Stimulated activated CD4-positive, alpha-beta T cell treated with anti-CD3 and anti-CD28 coated beads, TNF-alpha, amount 100 ng/mL, for 4 hours (primary cell): Measurements from ENCODE around the gene PEX14.

Source experiments
- DNase-seq, 3 experiments: peaks; one replicate each; pipeline ENCODE4 v3.0.0-alpha.2; 2020; ENCODE audit warnings: low read depth in 3 of 3

The PEX14 gene

DNA sequence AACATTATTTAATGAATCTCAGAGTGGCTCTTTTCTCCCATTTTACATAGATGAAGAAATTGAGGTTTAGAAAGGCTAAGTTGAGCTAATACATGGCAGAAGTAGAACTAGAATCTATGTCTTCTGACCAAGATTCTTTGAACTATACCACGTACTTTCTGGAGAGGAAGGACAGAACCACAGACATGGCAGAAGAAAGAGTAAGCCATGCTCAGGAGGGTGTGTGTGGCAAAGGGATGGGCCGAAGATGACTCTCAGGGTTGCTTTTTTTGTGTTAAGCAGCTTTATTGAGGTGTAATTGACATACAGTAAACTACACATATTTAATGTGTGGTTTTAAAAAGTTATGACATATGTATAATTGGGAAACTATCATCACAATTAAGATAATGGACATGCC is 69.5 kb downstream of the PEX14 start:
- DNase-seq: no peak

GRCh38 chr1:10546896-10547295 is 72.1 kb downstream of the PEX14 start:
- DNase-seq: no peak

DNA sequence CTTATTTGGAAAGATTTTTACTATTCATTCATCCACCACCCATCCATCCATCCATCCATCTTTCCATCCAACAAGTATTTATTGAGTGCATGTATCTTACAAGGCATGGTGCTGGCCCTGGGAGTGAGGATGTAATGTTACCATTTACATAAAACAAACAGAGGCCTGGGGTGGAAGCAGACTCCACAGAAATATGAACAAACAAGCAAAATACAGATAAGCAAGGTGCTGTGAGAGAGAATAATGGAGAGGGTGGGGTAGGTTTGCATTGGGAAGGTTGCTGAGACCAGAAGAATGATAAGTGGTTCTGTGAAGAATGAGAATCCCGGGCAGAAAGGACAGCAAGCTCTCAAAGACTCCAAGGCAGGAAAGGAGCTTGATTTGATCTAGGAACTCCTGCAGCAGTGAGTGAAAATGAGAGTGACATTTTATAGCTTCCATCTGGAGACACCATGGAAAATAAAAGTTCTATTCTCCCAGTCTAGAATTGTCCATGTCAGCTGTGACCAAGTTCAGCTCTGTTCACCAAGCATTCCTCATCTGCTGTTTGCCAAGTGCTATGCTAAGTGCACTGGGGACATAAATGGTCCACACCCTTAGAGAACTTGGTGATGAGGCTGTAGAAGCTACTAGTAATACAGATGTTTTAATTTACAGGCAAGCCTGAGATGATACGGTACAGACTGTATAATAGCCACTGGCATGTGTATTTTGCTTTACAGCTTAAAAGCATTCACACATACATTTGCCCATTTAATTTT is 75.3 kb downstream of the PEX14 start:
- no peak for DNase-seq

DNA sequence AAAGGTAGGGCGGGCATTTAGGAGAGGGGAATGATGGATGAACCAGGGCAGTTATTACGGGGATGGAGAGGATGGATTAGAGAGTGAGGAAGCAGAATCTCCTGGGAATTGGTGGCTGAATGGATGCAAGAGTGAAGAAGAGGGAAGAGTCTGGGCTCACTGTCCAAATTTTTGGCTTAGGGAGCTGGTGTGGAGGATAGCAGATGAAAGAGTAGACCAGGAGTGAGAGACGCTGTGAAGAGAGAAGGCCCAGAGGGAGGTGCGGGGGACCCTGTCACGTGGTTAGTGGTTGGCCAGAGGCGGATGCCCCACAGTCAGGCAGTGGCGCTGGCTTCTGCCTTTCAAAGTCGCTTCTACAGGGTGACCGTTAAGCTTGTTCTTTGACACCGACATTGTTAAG is 78.4 kb downstream of the PEX14 start:
- no peak for DNase-seq

DNA sequence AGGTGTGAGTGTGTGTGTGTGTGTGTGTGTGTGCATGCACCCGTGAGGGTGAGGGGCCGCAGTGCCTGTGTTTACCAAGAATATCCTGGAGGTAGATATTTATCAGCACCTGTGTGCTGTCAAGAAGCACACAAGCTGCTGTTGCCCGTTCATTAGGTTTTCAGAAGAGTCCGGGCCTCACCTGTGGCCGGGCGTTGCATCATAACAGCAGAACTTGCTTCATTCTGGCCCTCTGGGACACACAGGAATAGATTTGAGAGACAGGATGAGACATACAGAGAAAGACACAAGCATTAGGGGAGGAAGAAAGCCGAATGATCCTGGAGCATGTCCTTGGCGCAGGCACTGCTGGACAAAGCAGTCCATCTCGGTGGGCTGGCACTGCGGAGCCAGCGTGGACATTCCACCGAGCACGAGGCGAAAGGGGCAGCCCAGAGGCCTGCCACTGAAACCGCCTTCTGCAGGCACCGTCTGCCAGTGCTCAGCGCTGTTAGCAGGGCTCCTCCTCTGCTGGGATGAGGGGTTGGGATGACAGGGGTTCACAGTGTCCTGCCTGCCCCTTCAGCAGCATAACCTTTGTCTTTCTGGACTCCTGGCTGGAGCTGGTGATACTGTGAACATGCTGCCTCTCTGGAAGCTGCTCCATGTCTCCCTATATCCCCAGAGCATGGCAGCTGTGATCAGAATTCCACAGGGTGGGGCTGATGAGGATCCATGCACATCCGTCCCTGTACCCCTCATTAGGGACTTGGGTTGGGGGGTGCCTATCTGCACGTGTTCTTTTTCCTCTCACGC is 81.1 kb downstream of the PEX14 start:
- no peak for DNase-seq

GRCh38 chr1:10556430-10557005 is 81.8 kb downstream of the PEX14 start:
- DNase-seq: no peak

- no peak for DNase-seq
These were observed 83.0 kb downstream of the PEX14 start for GRCh38 chr1:10557714-10558113.

- DNase-seq: no peak
These were observed 84.6 kb downstream of the PEX14 start for GRCh38 chr1:10559386-10559785.

DNA sequence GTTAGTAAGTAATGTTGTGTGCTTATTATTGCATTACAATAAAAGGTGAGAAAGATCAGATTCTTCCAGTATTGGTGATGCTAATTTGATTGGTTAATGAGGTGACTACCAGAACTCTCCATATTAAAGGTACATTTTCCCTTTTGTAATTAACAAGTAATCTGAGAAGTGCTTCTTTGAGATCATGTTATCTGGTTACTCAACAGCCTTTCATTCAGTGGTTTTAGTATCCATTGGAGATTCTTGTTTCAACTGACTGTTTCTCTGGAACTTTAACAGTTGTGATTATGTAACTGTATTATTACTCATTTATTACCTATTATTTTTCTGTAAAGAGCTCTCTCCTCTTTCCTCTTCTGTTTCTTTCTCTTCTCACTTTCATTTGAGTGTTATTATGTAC is 86.7 kb downstream of the PEX14 start:
- no peak for DNase-seq

DNA sequence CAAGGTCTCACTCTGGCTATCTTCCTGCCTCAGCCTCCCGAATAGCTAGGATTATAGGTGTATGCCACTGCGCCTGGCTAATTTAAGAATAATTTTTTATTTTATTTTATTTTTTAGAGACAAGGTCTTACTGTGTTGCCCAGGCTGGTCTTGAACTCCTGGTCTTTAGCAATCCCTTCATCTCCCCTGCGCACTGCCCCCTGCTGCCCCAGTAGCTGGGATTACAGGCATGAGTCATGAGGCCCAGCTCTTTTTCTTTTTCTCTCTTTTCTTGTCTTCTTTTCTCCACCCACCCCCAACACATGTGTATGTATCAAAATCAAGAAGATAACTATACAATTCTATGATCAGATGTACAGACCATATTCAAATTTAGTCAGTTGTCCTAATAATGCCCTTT is 87.2 kb downstream of the PEX14 start:
- DNase-seq: no peak

GRCh38 chr1:10564063-10564462 is 89.3 kb downstream of the PEX14 start:
- DNase-seq: no peak

- DNase-seq: no peak
These were observed 94.8 kb downstream of the PEX14 start for GRCh38 chr1:10569531-10569930.

DNA sequence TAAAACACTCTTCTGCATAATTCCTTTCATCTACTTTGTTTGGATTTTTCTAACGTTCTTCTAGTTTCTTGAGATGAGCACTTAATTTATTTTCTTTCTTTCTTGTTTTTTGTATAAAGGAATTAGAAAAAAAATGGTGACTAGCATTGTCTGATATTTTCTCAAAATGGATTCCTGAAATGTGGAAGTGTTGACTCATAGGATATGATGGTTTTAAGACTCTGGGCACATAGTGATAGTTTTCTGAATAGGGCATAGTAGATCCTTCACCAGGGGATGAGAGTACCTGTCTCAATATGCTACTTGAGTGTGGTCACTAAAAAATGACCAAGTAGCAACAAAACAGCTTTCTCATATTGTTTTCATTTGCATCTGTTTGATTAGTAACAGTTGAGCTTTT is 100.9 kb downstream of the PEX14 start:
- DNase-seq: no peak

GRCh38 chr1:10578070-10578469 is 103.3 kb downstream of the PEX14 start:
- DNase-seq: no peak

- DNase-seq: no peak
These were observed 108.9 kb downstream of the PEX14 start for GRCh38 chr1:10583641-10584040.

- DNase-seq: no peak
These were observed 110.5 kb downstream of the PEX14 start for GRCh38 chr1:10585242-10585641.

DNA sequence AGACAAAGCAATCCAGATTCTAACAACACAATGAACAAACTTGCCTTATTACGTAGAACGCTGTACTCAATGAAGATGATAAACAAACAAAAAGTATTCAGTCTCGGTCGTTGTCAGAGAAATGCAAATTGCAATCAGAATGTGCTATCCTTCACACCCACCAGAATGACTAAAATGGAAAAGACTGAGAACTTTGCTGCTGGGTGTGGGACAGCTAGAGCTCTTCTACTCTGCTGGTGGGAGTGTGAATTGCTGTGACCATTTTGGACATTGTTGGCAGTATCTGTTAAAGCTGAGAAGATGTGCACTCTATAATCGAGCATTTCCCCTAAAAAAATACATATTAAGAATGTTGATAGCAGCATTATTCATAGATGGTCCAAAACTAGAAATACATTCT is 111.4 kb downstream of the PEX14 start:
- no peak for DNase-seq

DNA sequence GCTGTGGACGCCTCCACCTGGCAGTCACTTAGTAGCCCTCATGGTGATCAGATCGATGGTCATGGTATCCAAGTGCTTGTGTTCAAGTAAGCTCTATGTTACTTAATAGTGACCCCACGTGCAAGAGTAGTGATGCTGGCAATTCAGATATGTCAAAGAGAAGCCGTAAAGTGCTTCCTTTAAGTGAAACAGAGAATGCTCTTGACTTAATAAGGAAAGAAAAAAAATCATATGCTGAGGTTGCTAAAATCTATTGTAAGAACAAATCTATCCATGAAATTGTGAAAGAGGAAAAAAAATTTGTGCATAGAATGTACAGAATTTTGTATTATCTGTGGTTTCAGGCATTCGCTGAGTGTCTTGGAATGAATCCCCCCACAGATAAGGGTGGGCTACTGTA is 113.9 kb downstream of the PEX14 start:
- DNase-seq: no peak

DNA sequence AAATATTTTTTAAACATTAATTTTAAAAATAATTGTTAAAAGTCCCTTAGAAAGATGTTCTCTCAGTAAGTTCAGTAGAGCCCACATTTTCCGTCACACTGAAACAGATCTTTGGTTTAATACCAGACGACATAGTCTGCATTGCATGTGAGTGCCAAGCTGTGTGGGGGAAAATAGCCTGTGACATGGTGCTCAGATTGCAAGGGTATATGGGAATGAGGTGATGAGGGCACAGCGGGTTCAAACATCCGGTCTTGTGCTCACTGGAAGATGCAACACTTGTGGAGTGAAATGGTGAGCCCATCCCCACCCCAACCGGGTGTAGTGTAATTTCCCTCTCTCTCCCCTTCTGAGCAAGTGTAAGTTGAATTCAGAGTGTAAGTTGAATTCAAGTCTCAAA is 114.3 kb downstream of the PEX14 start:
- DNase-seq: no peak

GRCh38 chr1:10591010-10591409 is 116.3 kb downstream of the PEX14 start:
- DNase-seq: no peak

DNA sequence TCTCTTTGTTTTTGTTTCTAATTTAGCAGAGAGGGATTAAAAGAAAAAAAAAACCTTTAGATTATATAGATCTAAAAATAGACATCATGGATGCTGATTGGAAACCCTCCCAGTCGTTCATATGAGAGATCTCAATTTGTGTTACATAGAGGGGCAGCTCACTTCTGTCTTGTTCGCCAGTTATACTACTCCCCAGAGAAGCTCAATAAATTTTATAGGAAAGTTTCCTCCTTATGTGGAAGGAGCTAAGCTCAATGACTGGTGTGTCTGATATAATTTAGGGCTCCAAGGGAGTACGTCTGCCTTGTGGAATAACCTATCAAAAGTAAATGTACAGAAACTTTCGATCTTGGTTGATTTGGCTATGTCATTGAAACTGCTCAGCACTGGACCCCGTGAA is 117.6 kb downstream of the PEX14 start:
- no peak for DNase-seq

DNA sequence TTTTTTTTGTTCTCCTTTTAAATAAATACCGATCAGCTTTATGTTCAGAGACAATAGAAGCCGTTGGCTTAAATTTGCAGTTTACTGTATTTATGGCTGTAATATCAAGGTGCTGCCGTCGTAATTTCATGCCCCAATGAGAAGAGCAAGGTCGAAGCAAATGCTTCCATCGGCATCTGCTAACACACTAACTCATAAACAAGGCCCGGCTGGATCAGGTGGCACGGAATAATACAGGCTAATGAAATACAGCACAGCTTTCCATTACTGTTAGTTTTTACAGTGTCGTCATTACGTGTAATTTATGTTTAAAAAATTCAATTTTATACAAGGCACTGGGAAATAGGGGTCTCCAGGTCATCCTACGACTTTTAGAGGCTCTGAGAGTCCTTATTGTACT is 119.0 kb downstream of the PEX14 start:
- DNase-seq: no peak

DNA sequence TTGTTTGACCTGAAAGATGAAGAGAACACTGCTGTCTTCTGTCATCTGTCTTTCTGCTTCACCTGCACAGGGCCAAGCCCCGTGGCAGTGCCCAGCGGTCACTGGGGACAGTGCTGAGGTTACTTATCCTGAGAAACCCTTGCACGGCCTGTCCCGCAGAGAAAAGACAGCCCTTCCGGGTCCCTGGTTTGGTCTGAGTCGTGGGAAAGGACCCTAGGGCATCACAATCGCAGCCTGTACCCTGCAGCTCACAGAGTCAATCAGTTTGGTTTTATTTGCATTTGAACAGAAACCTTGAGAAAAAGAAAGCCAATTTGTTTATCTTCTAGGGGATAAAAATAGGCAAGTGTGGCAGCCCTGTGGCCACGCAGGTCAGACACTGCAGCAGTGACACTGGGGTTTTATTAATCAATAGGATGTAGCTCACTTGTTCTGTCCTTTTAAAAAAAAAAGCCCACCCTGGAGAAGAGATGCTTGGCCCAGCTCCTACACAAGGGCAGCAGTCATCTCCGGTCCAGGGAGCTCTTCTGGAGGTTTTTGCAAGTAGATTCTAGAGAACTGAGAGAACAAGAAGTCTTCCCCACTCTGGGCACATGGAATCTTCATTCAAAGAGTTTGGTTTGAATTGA is 120.0 kb downstream of the PEX14 start:
- DNase-seq: no peak
